Limb (tissue), 2 donors: Measurements from ENCODE around the gene ERN2.
"Not testable (repeated sequence)": the region's sequence is repeated elsewhere in the genome, so short reads cannot be mapped to it uniquely, and the experiment has no call there.

ENCODE experiments used
- DNase-seq, 2 donors: peaks; one replicate each; pipeline ENCODE4 v3.0.0-alpha.2; 2016; ENCODE audit errors: extremely low spot score in 2 of 2

Gene ERN2

DNA sequence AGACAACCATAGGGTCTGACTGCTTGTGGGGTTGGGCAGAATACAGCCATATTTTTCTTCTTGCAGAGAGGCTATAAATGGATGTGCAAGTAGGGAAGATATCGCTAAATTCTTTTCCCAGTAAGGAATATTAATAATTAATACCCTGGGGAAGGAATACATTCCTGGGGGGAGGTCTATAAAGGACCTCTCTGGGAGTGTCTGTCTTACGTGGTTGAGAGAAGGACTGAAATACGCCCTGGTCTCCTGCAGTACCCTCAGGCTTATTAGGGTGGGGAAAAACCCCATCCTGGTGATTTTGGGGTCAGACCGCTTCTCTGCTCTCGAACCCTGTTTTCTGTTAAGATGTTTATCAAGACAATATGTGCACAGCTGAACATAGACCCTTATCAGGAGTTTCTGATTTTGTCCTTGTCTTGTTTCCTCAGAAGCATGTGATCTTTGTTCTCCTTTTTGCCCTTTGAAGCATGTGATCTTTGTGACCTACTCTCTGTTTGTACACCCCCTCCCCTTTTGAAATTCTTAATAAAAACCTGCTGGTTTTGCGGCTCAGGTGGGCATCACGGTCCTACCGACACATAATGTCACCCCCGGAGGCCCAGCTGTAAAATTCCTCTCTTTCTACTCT lies 9.7 kb upstream of the ERN2 start:
- not testable (repeated sequence) for DNase-seq

DNA sequence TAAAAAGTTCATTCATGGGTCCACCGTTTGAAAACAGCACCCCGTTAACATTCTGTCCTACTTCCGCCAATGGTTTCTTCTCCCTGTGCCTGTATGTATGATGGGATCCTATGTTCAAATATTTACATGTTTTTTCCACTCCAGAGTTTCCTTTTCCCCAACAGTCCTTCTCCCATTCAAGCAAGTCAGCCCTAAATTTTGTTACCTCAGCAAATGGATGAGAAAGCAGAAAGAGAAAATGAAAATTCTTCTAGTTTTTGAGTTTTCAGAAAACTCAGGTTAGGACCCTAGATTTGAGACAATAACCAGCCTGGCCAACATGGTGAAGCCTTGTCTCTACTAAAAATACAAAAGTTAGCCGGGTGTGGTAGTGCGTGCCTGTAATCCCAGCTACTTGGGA lies 3.5 kb upstream of the ERN2 start:
- DNase-seq = no peak

GRCh38 chr16:23711785-23712184 lies 1.2 kb downstream of the ERN2 start:
- no peak for DNase-seq

DNA sequence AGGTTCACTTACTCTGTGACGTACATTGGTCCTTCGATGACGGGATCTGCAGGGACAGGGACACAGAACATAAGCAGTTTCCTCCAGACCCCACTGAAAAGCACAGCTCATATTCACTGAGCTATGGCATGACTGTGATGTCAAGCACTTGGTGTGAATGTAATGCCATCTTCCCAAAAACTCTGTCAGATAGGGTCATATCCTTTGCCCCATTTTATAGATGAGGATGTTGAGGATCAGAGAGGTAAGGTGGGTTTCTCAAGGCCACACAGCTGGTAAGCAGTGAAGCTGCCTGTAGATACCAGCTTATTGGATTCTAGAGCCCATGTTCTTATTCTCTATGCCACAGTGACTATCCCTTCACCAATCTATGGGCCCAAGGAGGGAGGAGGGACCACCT lies 2.5 kb downstream of the ERN2 start:
- no peak for DNase-seq

GRCh38 chr16:23710008-23710407 lies 3.0 kb downstream of the ERN2 start:
- no peak for DNase-seq

DNA sequence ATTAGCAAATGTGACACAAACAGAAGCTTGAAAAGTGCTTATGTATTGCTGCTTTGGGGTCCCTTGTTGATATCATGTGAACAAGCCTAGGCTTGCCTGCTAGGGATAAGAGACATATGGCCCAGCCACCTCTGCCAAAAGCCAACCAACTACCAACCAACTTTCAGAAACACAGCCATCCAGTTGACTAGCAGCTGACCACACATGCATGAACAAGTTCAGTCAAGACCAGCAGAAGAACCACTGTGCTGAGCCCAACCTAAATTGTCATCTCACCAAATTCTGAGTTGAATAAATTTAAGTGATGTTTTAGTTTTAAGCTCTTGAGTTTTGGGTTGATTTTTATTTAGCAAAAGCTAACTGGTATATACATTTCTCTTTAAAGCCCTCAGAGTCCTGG lies 3.5 kb downstream of the ERN2 start:
- DNase-seq = no peak

- no peak for DNase-seq
These were observed 6.6 kb downstream of the ERN2 start for GRCh38 chr16:23706439-23706838.

GRCh38 chr16:23705517-23705902 lies 7.5 kb downstream of the ERN2 start:
- no peak for DNase-seq

DNA sequence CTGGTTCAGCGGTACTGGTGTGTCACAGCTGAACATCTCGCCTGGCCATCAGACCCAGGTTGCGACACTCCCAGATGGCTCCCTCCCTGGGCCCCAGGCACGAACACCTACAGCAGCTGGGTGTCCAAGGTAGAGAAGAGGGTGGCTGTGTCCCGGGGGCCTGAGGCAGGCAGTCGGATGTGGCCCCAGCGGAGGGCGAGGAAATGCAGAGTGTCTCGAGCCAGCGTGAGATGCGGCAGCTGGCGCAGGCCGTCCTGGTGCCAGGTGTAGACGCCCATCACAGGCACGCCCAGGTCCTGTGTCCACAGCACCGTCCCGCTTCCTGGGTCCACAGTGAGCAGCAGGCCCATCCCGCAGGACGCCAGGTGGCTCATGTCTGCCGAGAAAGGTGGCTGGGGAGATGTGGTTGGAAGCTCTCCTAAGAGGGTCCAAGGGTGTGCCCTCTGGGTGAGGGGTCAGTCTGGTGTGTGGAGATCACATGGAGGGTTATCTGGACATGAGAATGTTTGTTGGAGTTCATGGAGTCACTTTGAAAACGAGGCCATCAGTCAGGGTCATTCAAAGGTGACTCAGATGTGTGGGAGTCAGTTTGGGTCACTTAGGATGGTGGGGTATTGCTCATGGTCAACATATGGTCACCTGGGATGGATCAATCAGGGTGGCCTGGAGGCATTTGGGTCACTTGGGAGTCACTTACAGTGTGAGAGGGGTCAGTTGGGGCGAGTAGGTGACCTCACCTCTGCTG lies 8.1 kb downstream of the ERN2 start:
- DNase-seq = no peak

- no peak for DNase-seq
These were observed 10.1 kb downstream of the ERN2 start for GRCh38 chr16:23702951-23703350.

- no peak for DNase-seq
These were observed 12.0 kb downstream of the ERN2 start for GRCh38 chr16:23701045-23701444.

DNA sequence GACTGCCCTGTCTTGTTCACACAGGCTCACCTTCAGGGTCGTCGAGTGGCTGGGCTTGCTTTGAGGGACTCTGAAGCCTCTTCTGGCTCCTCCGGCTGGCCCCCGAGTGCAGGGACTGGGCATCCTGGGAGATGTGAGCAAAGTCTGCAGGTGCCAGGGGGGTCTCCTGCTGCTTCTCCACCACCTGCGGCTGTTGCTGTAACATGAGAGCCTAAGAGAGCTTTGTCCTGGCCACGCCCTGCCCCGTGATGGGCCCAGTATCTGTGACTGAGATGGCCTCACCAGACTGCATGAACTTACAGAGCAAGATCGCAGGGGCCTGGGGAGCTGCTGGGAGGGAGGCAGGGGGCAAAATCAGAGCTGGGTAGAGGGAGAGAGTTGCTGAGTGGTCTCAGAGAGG lies 12.5 kb downstream of the ERN2 start:
- no peak for DNase-seq

DNA sequence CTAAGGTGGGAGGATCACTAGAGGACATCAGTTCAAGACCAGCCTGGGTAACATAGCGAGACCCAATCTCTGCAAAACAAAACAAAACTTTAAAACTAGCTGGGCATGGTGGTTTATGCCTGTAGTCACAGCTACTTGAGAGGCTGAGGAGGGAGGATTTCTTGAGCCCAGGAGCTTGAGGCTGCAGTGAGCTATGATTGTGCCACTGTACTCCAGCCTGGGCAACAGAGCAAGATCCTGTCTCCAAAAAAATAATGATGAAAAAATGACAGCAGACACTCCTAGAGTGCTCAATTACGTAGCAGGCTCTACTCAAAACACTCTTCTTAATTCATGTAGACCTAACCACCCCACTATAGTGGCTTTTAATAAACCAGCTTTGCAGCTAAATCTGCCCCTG lies 12.9 kb downstream of the ERN2 start:
- no peak for DNase-seq

- DNase-seq = no peak
These were observed 13.9 kb downstream of the ERN2 start for GRCh38 chr16:23699100-23699499.

DNA sequence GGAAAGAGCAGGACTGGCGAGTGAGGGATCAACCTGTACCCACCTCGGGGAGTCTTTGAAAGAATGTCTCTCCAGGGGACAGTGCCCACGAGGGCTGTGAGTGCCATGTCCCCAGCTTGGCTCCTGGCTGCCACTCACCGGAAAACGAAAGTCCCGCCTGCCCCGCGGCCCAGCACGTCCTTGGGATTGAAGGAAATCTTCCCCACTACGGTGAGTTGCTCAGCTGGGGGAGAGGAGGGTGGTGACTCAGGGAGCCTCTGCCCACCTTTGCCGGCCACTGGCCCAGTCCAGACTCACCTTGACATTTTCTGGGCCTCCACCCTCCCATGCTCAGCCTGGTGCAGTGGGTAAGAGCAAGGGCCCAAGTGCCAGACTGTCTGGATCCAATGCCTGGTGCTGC lies 17.3 kb downstream of the ERN2 start:
- no peak for DNase-seq

GRCh38 chr16:23694644-23695373 lies 18.2 kb downstream of the ERN2 start:
- peak; percentile 6 to 67 for DNase-seq

- DNase-seq = no peak
These were observed 18.8 kb downstream of the ERN2 start for GRCh38 chr16:23694265-23694643.

DNA sequence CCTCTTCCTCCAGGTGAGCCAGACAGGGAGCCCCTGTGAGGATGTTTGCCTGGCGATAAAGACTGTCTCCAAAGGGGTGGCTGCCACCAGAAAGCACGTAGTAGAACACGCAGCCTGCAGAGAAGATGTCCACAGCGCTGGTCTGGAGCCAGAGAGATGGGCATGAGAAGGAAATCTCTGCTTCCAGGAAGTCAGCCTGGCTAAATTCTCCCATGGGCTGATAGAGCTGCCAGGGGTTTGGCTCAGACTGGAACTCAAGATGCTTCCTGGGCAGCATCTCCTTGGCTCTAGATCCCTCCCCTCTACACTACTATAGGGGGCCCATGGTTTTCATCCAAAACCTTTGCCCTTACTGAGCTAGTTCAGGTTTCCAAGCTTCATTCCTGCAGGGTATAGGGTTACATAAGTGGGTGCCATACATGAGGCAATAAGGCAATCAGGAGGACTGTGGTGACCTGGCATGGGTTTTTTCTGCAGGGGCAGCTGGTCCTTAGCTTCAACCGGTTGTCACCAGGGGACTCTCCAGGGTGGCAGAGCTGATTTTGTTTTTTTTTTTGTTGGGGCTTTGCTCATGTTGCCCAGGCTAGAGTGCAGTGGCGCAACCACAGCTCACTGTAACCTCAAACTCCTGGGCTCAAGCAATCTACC lies 20.7 kb downstream of the ERN2 start:
- DNase-seq = no peak

DNA sequence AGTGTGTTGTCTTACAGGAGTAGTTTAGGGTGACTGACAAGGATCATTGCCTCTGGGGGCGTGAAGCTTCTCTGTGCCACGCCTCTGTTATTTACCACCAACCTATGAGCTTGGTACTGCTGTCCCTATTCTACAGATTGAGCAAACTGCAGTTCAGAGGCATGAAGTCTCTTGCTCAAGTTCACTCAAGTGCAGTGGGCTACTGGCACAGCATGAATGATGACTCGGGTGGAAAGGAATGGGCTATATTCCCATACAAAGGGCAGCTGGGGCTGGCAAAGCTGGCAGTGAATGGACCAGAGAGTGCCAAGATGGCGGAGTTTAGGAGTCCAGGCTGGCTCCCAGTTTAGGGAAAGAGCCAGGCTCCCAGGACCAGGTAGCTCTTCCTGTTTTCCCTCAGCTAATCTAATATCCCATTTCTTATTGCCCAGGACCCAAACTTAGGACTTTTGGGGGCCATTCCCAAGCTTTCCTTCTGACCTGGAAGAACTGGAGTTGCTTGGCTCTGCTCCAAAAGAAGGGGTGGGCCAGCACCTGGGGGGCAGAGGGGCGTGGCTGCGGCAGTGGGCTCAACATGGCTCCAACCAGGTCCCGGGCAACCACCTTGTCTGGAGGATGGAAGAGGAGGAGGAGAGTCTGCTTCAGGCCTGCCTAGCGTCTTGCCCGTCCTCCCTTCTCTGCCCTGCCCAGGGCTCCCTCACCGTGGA lies 21.4 kb downstream of the ERN2 start:
- DNase-seq = no peak

DNA sequence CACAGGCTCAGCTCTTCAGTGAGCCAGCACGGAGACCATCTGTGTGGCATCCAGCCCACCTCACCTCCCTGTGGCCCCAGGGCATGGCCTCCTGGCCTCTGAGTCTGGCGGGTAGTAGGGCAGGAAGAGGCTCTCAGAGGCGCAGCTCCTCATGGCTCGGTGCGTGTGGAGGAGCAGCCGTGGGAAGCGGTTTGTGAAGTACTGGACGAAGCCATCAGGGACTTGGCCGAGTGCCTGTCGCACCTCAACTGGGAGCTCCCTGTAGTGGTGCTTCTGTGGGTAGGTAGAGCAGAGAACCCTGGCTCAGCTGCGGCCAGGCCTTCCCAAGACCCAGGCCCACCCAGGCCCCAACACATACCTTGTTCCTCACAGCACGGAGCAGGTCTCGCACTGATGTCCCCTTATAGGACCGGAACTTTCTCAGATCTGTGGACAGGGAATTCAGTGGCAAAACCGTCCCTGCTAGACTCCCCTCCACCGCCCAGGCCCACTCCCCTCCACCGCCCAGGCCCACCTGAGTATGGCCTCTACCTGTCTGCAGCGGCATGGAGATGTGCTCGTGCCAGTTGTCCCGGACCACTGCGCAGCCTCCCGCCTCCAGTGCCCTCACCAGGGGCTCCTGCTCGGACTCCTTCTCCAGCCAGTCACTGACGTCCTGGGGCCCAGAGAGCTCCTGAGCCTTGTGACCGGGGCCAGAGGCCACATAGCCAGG lies 22.1 kb downstream of the ERN2 start:
- no peak for DNase-seq
